Heart left ventricle (tissue), 16 donors: ENCODE measurements around the gene GRIK1. TPM values are rescaled to one million over a fixed set of nuclear protein-coding genes. Genes with fewer than 3 reads are reported as not detected.

Experiments used
- ATAC-seq, 4 donors: fragments of 200-7000 bp; cut with Tn5 transposase; one replicate each; pipeline ENCODE4 v1.9.1; 2020 to 2022; ENCODE audit warnings: moderate library complexity in 4 of 4, mild to moderate bottlenecking in 3 of 4, moderate number of reproducible peaks in 1 of 4
- DNase-seq, 5 donors: peaks; one replicate each; pipeline ENCODE4 v3.0.0-alpha.2; 2020
- H3K27ac ChIP-seq, 12 donors: fragments of 200-600 bp; sonication (generic) in 4 of 12; one replicate each; pipeline versions ENCODE4 v1.5.0 to v1.8.0; 2016 to 2022; ENCODE audit warnings: mild to moderate bottlenecking in 2 of 12
- H3K27me3 ChIP-seq, 9 donors: fragments of 200-600 bp; sonication (generic) in 2 of 9; one replicate each; pipeline versions ENCODE4 v1.5.1 to v1.8.0; 2016 to 2022; ENCODE audit warnings: mild to moderate bottlenecking in 3 of 9
- H3K36me3 ChIP-seq, 9 donors: fragments of 200-600 bp; sonication (generic) in 2 of 9; one replicate each; pipeline versions ENCODE4 v1.5.0 to v1.8.0; 2018 to 2022; ENCODE audit warnings: mild to moderate bottlenecking in 2 of 9
- H3K4me1 ChIP-seq, 12 donors: fragments of 200-600 bp; sonication (generic) in 4 of 12; one replicate each; pipeline versions ENCODE4 v1.5.0 to v1.8.0; 2016 to 2022; ENCODE audit warnings: mild to moderate bottlenecking in 3 of 12
- H3K4me3 ChIP-seq, 12 donors: fragments of 200-600 bp; sonication (generic) in 4 of 12; one replicate each; pipeline versions ENCODE4 v1.5.0 to v1.8.0; 2017 to 2022; ENCODE audit warnings: mild to moderate bottlenecking in 9 of 12, moderate library complexity in 4 of 12
- H3K9me3 ChIP-seq, 12 donors: fragments of 200-600 bp; sonication (generic) in 4 of 12; one replicate each; pipeline versions ENCODE4 v1.5.0 to v1.8.0; 2016 to 2022; ENCODE audit warnings: mild to moderate bottlenecking in 1 of 12
- POLR2A ChIP-seq, 2 donors: fragments of 450-650 bp; IDR thresholded peaks; one replicate each; pipeline ENCODE4 v1.6.1; 2017; ENCODE audit warnings: antibody characterized with exemption in 2 of 2, mild to moderate bottlenecking in 2 of 2, moderate library complexity in 2 of 2
- WGBS, 4 donors: extraction: QIAGEN DNeasy Blood & Tissue Kit in 2 of 4; methylation state at CpG; one replicate each; pipeline versions ENCODE4 v1.1.5 to v1.1.7; 2013 to 2018; 5-methylcytosine and 5-hydroxymethylcytosine counted together
- intact Hi-C, 10 donors: fragments of 100-400 bp; cut with DNase I; formaldehyde crosslinking; loops; one replicate each; pipeline versions ENCODE4 v1.11.1 to v1.14.2; 2022
- polyA plus RNA-seq, 2 donors: library from polyadenylated mRNA; stranded (reverse); fragments of 200-250 nt; gene quantifications; one replicate each; pipeline ENCODE4 v1.2.3, GENCODE V29; 2013
- total RNA-seq, 9 donors: library from RNA; depleted of rRNA in 2 of 9; stranded (reverse); fragments of >200 nt in 2 of 9; fragmentation: NEBNext Ultra II Directional in 3 of 9; extraction: Animal tissue kit (Norgen Biotek cat#: 25700) in 3 of 9; gene quantifications; one replicate each; pipeline versions ENCODE4 v1.1.0 to v1.2.4, GENCODE V29; 2016 to 2023
- TF ChIP-seq, protein P1 (sequence below), 12 donors: fragments of 200-600 bp; sonication (generic) in 4 of 12; IDR thresholded peaks; one replicate each; pipeline versions ENCODE4 v1.5.0 to v1.8.0; 2018 to 2022; ENCODE audit warnings: antibody characterized with exemption in 12 of 12, mild to moderate bottlenecking in 5 of 12
- donor health status: ischemic (EF 13 %, LVEDD 7.1; RV severe dilation, severe dysfunction).
- donor health status: healthy with polysubstance abuse.
- donor health status: DM: no; HTN: yes; CAD: no.
- donor health status: DM: no; HTN: no; CAD: no.
- donor health status: ischemic (EF 25% LVEDD 6.9; RV normal size, moderate dysfunction).
- donor health status: ischemic (EF 25% LVEDD 5.7; RV mildly dilated, moderate dysfunction).
- donor health status: healthy.
- donor health status: DM: yes; HTN: yes; CAD: no.
- donor health status: ischemic (EF 35%, LVEDD 5.7; RV mildly dilated, moderate dysfunction).
- donor health status: nonischemic (EF 11% LVEDD 7.7; RV severe dilation, severe dysfunction).
- donor health status: DM: yes; HTN: yes; CAD: no.
- donor health status: PGD.
- donor health status: ischemic (EF 29% LVEDD 5.4; RV normal size, mild dysfunction).
- donor health status: nonischemic (EF 23%, LVEDD 6.1; RV moderate dilation, normal function).

The GRIK1 gene
- total and polyA plus RNA-seq, 11 donors = 0.12 TPM; not detected in 10

DNA sequence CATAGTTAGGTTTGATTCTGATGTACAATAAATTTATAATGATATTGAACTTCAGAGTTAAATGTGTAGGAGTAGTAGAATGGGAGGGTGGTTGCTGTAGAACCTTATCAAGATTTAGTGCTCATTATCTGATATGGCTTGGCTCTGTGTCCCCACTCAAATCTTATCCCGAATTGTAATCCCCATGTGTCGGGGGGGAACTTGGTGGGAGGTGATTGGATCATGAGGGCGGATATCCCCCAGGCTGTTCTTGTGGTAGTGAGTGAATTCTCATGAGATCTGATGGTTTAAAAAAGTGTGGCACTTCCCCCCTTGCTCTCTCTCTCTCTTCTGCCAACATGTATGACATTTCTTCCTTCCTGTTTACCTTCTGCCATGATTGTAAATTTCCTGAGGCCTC, 265.5 kb downstream of the GRIK1 start:
- DNase-seq (no peak), ATAC-seq (no peak)
- Histone ChIP-seq H3K9me3 (no peaks in the 10 kb centered on the region), H3K4me3 (no peak overlapping the region), H3K27ac (no peak overlapping the region), H3K4me1 (peaks cover 0 to 6% (median 0%) of the 10 kb centered on the region in 12 donors), H3K36me3 (no peaks in the 10 kb centered on the region), H3K27me3 (no peaks in the 10 kb centered on the region)
- TF ChIP-seq, protein P1, sequence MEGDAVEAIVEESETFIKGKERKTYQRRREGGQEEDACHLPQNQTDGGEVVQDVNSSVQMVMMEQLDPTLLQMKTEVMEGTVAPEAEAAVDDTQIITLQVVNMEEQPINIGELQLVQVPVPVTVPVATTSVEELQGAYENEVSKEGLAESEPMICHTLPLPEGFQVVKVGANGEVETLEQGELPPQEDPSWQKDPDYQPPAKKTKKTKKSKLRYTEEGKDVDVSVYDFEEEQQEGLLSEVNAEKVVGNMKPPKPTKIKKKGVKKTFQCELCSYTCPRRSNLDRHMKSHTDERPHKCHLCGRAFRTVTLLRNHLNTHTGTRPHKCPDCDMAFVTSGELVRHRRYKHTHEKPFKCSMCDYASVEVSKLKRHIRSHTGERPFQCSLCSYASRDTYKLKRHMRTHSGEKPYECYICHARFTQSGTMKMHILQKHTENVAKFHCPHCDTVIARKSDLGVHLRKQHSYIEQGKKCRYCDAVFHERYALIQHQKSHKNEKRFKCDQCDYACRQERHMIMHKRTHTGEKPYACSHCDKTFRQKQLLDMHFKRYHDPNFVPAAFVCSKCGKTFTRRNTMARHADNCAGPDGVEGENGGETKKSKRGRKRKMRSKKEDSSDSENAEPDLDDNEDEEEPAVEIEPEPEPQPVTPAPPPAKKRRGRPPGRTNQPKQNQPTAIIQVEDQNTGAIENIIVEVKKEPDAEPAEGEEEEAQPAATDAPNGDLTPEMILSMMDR (IDR thresholded peaks at IDR 0.05) = no peak
- no peak for TF ChIP-seq POLR2A (IDR thresholded peaks at IDR 0.05)
- intact Hi-C loops = no loop called here
- WGBS, 4 donors = 66 to 75% (median 69%) methylated on average over 3 of the region's 3 CpGs

DNA sequence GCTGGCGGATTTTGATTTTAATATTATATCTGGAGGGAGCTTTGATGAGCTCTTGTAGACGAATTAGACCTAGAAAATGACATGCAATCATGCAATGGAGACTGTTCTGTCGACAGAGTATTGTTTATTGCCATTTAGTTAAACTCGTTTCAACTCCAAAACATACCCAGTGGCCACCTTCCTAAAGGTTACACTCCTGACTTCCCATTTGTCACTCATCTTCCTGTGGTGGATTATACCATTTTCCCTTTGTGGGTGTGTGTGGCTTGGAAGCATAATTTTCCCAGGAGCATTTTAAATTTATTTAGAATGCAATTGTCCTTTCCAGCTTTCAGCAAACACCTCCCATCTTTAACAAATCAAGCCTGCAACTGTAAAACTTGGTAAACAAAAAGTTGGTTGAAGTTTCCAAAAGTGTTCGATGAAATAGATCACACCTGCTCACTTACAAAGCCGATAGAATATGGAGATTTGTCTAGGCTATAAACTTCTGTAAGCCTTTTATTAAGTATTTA, 266.6 kb downstream of the GRIK1 start:
- no peak for TF ChIP-seq POLR2A (IDR thresholded peaks at IDR 0.05)
- TF ChIP-seq, protein P1 (IDR thresholded peaks at IDR 0.05) = no peak
- Histone ChIP-seq H3K36me3 (no peaks in the 10 kb centered on the region), H3K9me3 (no peaks in the 10 kb centered on the region), H3K4me3 (no peak overlapping the region), H3K4me1 (no peaks in the 10 kb centered on the region), H3K27me3 (no peaks in the 10 kb centered on the region), H3K27ac (no peak overlapping the region)
- DNase-seq (no peak), ATAC-seq (no peak)
- WGBS, 4 donors = 73 to 79% (median 75%) methylated on average over 6 of the region's 6 CpGs
- intact Hi-C loops = no loop called here

DNA sequence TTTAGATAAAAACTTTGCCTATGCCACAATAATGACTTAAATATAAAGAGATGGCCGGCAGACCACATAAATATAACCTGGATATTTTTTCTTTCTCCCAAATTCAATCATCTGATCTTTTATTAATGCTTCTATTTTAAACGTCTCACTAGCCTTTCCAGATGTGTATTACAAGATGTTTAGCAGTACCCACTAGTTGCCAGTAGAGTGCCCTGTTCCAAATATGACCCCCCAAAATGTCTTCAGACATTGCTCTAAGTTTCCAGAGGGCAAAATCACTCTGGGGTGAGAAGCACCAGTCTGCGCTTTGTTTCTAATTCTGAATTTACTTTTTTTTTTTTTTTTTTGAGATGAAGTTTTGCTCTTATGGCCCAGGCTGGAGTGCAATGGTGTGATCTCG, 268.1 kb downstream of the GRIK1 start:
- no peaks in the 10 kb centered on the region for H3K9me3 ChIP-seq
- intact Hi-C loops = no loop called here
- no peak for ATAC-seq
- 75 to 80% (median 78%) methylated on average over 4 of the region's 4 CpGs for WGBS, 4 donors
- no peak for DNase-seq
- H3K27me3 ChIP-seq = no peaks in the 10 kb centered on the region
- no peak for TF ChIP-seq POLR2A (IDR thresholded peaks at IDR 0.05)
- TF ChIP-seq, protein P1 (IDR thresholded peaks at IDR 0.05) = no peak
- no peaks in the 10 kb centered on the region for H3K4me1 ChIP-seq
- H3K27ac ChIP-seq = no peak overlapping the region
- H3K4me3 ChIP-seq = no peak overlapping the region
- H3K36me3 ChIP-seq = no peaks in the 10 kb centered on the region

DNA sequence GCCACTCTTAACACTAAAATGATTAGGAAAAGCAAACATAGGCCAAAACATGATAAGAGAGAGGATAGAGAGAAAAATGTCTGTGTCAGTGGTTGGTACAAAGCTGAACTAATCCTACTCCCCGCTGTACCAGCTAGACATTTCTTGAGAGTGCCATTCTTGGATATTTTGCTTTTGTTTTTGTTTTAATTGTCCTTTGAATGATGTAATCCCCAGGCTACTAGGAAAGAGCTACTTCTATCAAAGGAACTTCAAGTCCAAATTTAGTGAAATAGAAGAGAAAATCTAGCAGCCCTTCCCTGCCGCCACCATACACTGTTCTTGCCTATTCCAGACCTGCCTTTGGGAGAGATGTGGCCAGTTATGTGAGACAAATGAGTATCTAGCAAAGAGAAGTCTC, 269.6 kb downstream of the GRIK1 start:
- H3K4me1 ChIP-seq = no peaks in the 10 kb centered on the region
- DNase-seq (no peak), ATAC-seq (no peak)
- H3K4me3 ChIP-seq = no peak overlapping the region
- no peaks in the 10 kb centered on the region for H3K36me3 ChIP-seq
- TF ChIP-seq, protein P1 (IDR thresholded peaks at IDR 0.05) = no peak
- no peak for TF ChIP-seq POLR2A (IDR thresholded peaks at IDR 0.05)
- H3K27me3 ChIP-seq = no peaks in the 10 kb centered on the region
- no peak overlapping the region for H3K27ac ChIP-seq
- H3K9me3 ChIP-seq = no peaks in the 10 kb centered on the region
- intact Hi-C loops = no loop called here
- 82 to 91% (median 87%) methylated on average over 2 of the region's 2 CpGs for WGBS, 4 donors
